HG02870 (cell line): ENCODE measurements around the gene ADSS2.
"Not testable (repeated sequence)": the region's sequence is repeated elsewhere in the genome, so short reads cannot be mapped to it uniquely, and the experiment has no call there.

ENCODE experiments used
- ATAC-seq: cut with Tn5 transposase; IDR thresholded peaks from one replicate; pipeline ENCODE4 v1.9.1; 2021; ENCODE audit warnings: mild to moderate bottlenecking, moderate library complexity; ENCODE audit not compliant: unreplicated experiment

The ADSS2 gene

GRCh38 chr1:244451539-244451950, at the start of gene ADSS2:
Gene ADSS2, minus strand, starts transcription at chr1:244451909. Its CDS starts 92 bp downstream, at chr1:244451817.
- ATAC-seq: no peak

- not testable (repeated sequence) for ATAC-seq
These were observed 48.8 kb upstream of the ADSS2 start for GRCh38 chr1:244500515-244500914.

GRCh38 chr1:244499484-244499883, 47.8 kb upstream of the ADSS2 start:
- ATAC-seq: not testable (repeated sequence)

- ATAC-seq: no peak
These were observed 46.1 kb upstream of the ADSS2 start for GRCh38 chr1:244497805-244498204.

GRCh38 chr1:244496186-244496585, 44.5 kb upstream of the ADSS2 start:
- ATAC-seq: no peak

- no peak for ATAC-seq
These were observed 42.9 kb upstream of the ADSS2 start for GRCh38 chr1:244494653-244495052.

- not testable (repeated sequence) for ATAC-seq
These were observed 33.3 kb upstream of the ADSS2 start for GRCh38 chr1:244484971-244485370.

GRCh38 chr1:244473059-244473605, 21.4 kb upstream of the ADSS2 start:
- no peak for ATAC-seq

- no peak for ATAC-seq
These were observed 15.0 kb upstream of the ADSS2 start for GRCh38 chr1:244466724-244467123.

- peak; percentile 99 for ATAC-seq
These were observed 9.7 kb upstream of the ADSS2 start, which contains the start of gene CATSPERE for GRCh38 chr1:244461245-244462071. Gene CATSPERE, plus strand, starts transcription at chr1:244461273. Its CDS starts 157 bp downstream, at chr1:244461430.

GRCh38 chr1:244460197-244460596, 8.5 kb upstream of the ADSS2 start:
- ATAC-seq: no peak

GRCh38 chr1:244458781-244459180, 7.1 kb upstream of the ADSS2 start:
- no peak for ATAC-seq

- no peak for ATAC-seq
These were observed 4.9 kb upstream of the ADSS2 start for GRCh38 chr1:244456586-244456985.

- ATAC-seq: no peak
These were observed 2.7 kb upstream of the ADSS2 start for GRCh38 chr1:244454412-244454811.

GRCh38 chr1:244451951-244452795, 464 bp upstream of the ADSS2 start:
- peak; percentile 90 for ATAC-seq

- ATAC-seq: peak; percentile 10
These were observed 841 bp downstream of the ADSS2 start for GRCh38 chr1:244450597-244451538.

- no peak for ATAC-seq
These were observed 1.7 kb downstream of the ADSS2 start for GRCh38 chr1:244449936-244450508.

GRCh38 chr1:244448279-244449036, 3.3 kb downstream of the ADSS2 start:
- ATAC-seq: no peak

- ATAC-seq: no peak
These were observed 4.2 kb downstream of the ADSS2 start for GRCh38 chr1:244447552-244447951.
